GM23338 (cell line): Measurements from ENCODE around the gene RBM34. TPM values are rescaled to one million over a fixed set of nuclear protein-coding genes. Genes with fewer than 3 reads are reported as not detected.

Experiments used
- ATAC-seq: fragments of 200-7000 bp; cut with Tn5 transposase; 3 replicates; pipeline ENCODE4 v1.9.1; 2020
- DNase-seq: peaks from one replicate; pipeline ENCODE4 v3.0.0-alpha.2; 2015; ENCODE audit warnings: low spot score
- H2AFZ ChIP-seq: fragments of 200-600 bp; sonication (generic); 2 replicates; pipeline ENCODE4 v1.8.0; 2016; ENCODE audit warnings: antibody characterized with exemption, mild to moderate bottlenecking, moderate library complexity
- H3F3A ChIP-seq: fragments of 200-600 bp; sonication (generic); replicated peaks from 2 replicates; pipeline ENCODE4 v1.8.0; 2017; ENCODE audit warnings: antibody characterized with exemption, mixed run types, low read depth
- H3K27ac ChIP-seq: fragments of 200-600 bp; sonication (generic); 2 replicates; pipeline ENCODE4 v1.6.1; 2016; ENCODE audit warnings: low read depth
- H3K27me3 ChIP-seq: fragments of 200-600 bp; sonication (generic); 2 replicates; pipeline ENCODE4 v1.8.0; 2016; ENCODE audit warnings: mild to moderate bottlenecking, mixed run types, moderate library complexity; ENCODE audit not compliant: insufficient read depth
- H3K36me3 ChIP-seq: fragments of 200-600 bp; sonication (generic); 2 replicates; pipeline ENCODE4 v1.8.0; 2016; ENCODE audit warnings: mild to moderate bottlenecking; ENCODE audit not compliant: insufficient read depth
- H3K4me1 ChIP-seq: fragments of 200-600 bp; sonication (generic); 2 replicates; pipeline ENCODE4 v1.8.0; 2016; ENCODE audit warnings: mild to moderate bottlenecking, moderate library complexity; ENCODE audit not compliant: insufficient read depth
- H3K4me2 ChIP-seq: fragments of 200-600 bp; sonication (generic); 2 replicates; pipeline ENCODE4 v1.7.1; 2017; ENCODE audit warnings: mixed run types
- H3K4me3 ChIP-seq: fragments of 200-600 bp; sonication (generic); 2 replicates; pipeline ENCODE4 v1.6.1; 2016; ENCODE audit warnings: mixed run types
- H3K79me2 ChIP-seq: fragments of 200-600 bp; sonication (generic); replicated peaks from 2 replicates; pipeline ENCODE4 v1.8.0; 2017; ENCODE audit warnings: mild to moderate bottlenecking; ENCODE audit not compliant: insufficient read depth
- H3K9me2 ChIP-seq: fragments of 200-600 bp; sonication (generic); 2 replicates; pipeline ENCODE4 v1.8.0; 2017; ENCODE audit not compliant: insufficient read depth
- H4K20me1 ChIP-seq: fragments of 200-600 bp; sonication (generic); replicated peaks from 2 replicates; pipeline ENCODE4 v1.8.0; 2017; ENCODE audit warnings: mild to moderate bottlenecking; ENCODE audit not compliant: insufficient read depth
- H3K27ac Mint-ChIP-seq: 2 replicates; pipeline ENCODE4 v1.8.0; 2020; ENCODE audit warnings: inconsistent platforms, mild to moderate bottlenecking, moderate library complexity, mixed read lengths
- H3K27me3 Mint-ChIP-seq: 3 replicates; pipeline ENCODE4 v1.8.0; 2022; ENCODE audit warnings: low read depth, mild to moderate bottlenecking, moderate library complexity, mixed read lengths, inconsistent platforms; ENCODE audit not compliant: insufficient read depth, poor library complexity
- H3K36me3 Mint-ChIP-seq: 3 replicates; pipeline ENCODE4 v1.8.0; 2021; ENCODE audit warnings: low read depth, mild to moderate bottlenecking, inconsistent platforms, moderate library complexity, mixed read lengths
- H3K4me1 Mint-ChIP-seq: 3 replicates; pipeline ENCODE4 v1.8.0; 2020; ENCODE audit warnings: mild to moderate bottlenecking, inconsistent platforms, mixed read lengths
- H3K4me3 Mint-ChIP-seq: 3 replicates; pipeline ENCODE4 v1.8.0; 2021; ENCODE audit warnings: moderate library complexity, mild to moderate bottlenecking, inconsistent platforms, mixed read lengths
- H3K9me3 Mint-ChIP-seq: 3 replicates; pipeline ENCODE4 v1.8.0; 2020; ENCODE audit warnings: moderate library complexity, mild to moderate bottlenecking, inconsistent platforms, mixed read lengths
- CREB1 ChIP-seq: fragments of 250-450 bp; sonication (Bioruptor Pico); IDR thresholded peaks from 2 replicates; pipeline ENCODE4 v1.5.0; 2020; ENCODE audit warnings: low read depth, mild to moderate bottlenecking, moderate library complexity
- CTCF ChIP-seq, 2 experiments: fragments of 200-600 bp in 1 of 2; sonication (generic) in 1 of 2; conservative IDR thresholded peaks; 2 replicates each; pipeline versions ENCODE4 v1.5.1 to v1.6.1; 2016 to 2017; ENCODE audit warnings: antibody characterized with exemption in 2 of 2, low read depth in 2 of 2, mild to moderate bottlenecking in 2 of 2, moderate library complexity in 1 of 2
- ETS1 ChIP-seq: IDR thresholded peaks from 2 replicates; pipeline ENCODE4 v1.6.1; 2016; ENCODE audit warnings: antibody characterized with exemption
- EZH2 ChIP-seq: fragments of 200-600 bp; sonication (generic); IDR thresholded peaks from one replicate; pipeline ENCODE4 v1.8.0; 2017; ENCODE audit warnings: antibody characterized with exemption, mild to moderate bottlenecking, low read depth; ENCODE audit not compliant: unreplicated experiment
- EZH2phosphoT487 ChIP-seq: fragments of 200-600 bp; sonication (generic); IDR thresholded peaks from one replicate; pipeline ENCODE4 v1.8.1; 2018; ENCODE audit warnings: antibody characterized with exemption; ENCODE audit not compliant: unreplicated experiment
- JUNB ChIP-seq: IDR thresholded peaks from one replicate; pipeline ENCODE4 v1.6.1; 2016; ENCODE audit warnings: antibody characterized with exemption; ENCODE audit not compliant: unreplicated experiment
- NANOG ChIP-seq: IDR thresholded peaks from 2 replicates; pipeline ENCODE4 v1.6.1; 2016; ENCODE audit warnings: antibody characterized with exemption, borderline replicate concordance
- POLR2AphosphoS5 ChIP-seq: IDR thresholded peaks from 2 replicates; pipeline ENCODE4 v1.6.1; 2016; ENCODE audit warnings: antibody characterized with exemption, low read depth
- REST ChIP-seq: IDR thresholded peaks from one replicate; pipeline ENCODE4 v1.6.1; 2018; ENCODE audit warnings: antibody characterized with exemption; ENCODE audit not compliant: unreplicated experiment
- STAT1 ChIP-seq: IDR thresholded peaks from one replicate; pipeline ENCODE4 v1.6.1; 2016; ENCODE audit warnings: antibody characterized with exemption; ENCODE audit not compliant: unreplicated experiment
- ZNF114 ChIP-seq: fragments of 250-450 bp; sonication (Bioruptor Pico); IDR thresholded peaks from 2 replicates; pipeline ENCODE4 v1.5.0; 2020; ENCODE audit warnings: mild to moderate bottlenecking, moderate library complexity
- ZNF331 ChIP-seq: fragments of 250-450 bp; sonication (Bioruptor Pico); IDR thresholded peaks from 2 replicates; pipeline ENCODE4 v1.5.0; 2020; ENCODE audit warnings: low read depth, mild to moderate bottlenecking, moderate library complexity
- polyA plus RNA-seq: library from polyadenylated mRNA; unstranded; fragments of >200 nt; fragmentation: Nextera tagmentation; extraction: Ambion mirVana; gene quantifications from 2 replicates; pipeline ENCODE4 v1.2.1, GENCODE V29; 2016
- total RNA-seq: library from RNA; depleted of rRNA; stranded (reverse); fragments of >200 nt; shearing (Covaris generic); gene quantifications from 2 replicates; pipeline ENCODE4 v1.2.3, GENCODE V29; 2014

Gene RBM34
- total and polyA plus RNA-seq, 2 experiments from 2014 or later, result 51.8 to 177 TPM

GRCh38 chr1:235129774-235130570 lies 31.1 kb downstream of the RBM34 start (continued):
- TF ChIP-seq CREB1 (CRISPR knock-in tag) (no peak), REST (no peak)

- Histone ChIP-seq H3K4me1 (peaks cover 24% of the 10 kb centered on the region), H3K79me2 (peaks cover 49% of the 10 kb centered on the region), H3K4me2 (peak within 1 kb of the TSS; percentile 97), H3K27me3 (no peaks in the 10 kb centered on the region), H3K36me3 (peaks cover 22% of the 10 kb centered on the region; the same call in 1 of the 2 replicates), H3K9me2 (no peaks in the 10 kb centered on the region), H2AFZ (peak within 1 kb of the TSS; percentile 7; the same call in 1 of the 2 replicates), H3F3A (0 out of 2 replicates have a peak, but pooled peaks cover 6% of the 10 kb centered on the region), H4K20me1 (peaks cover 40% of the 10 kb centered on the region), H3K4me3 (peak within 1 kb of the TSS; percentile 98), H3K27ac (peak within 1 kb of the TSS; percentile 96)
- H3K27ac Mint-ChIP-seq, result peak within 1 kb of the TSS; percentile 100
- DNase-seq, result peak; percentile 98
- peak; percentile 95 for ATAC-seq
- peaks cover 65% of the 10 kb centered on the region for H3K36me3 Mint-ChIP-seq
- peaks cover 17% of the 10 kb centered on the region for H3K27me3 Mint-ChIP-seq
- H3K4me1 Mint-ChIP-seq, result peaks cover 18% of the 10 kb centered on the region; the same call in 2 of the 3 replicates
- H3K9me3 Mint-ChIP-seq, result no peaks in the 10 kb centered on the region; the same call in 2 of the 3 replicates
- peak within 1 kb of the TSS; percentile 100 for H3K4me3 Mint-ChIP-seq
- TF ChIP-seq STAT1 (no peak), EZH2phosphoT487 (no peak), CREB1 (CRISPR knock-in tag) (peak; percentile 85), EZH2 (no peak), ZNF331 (CRISPR knock-in tag) (no peak), POLR2AphosphoS5 (peak; percentile 94), JUNB (no peak), REST (no peak), NANOG (no peak), ZNF114 (CRISPR knock-in tag) (no peak), ETS1 (peak; percentile 72), CTCF (conservative IDR thresholded peaks at IDR 0.05; ENCODE audit: low read depth in 2 of 2) (0 out of 4 replicates have a peak, but pooled peaks of 1 of the 2 experiments have one; percentile 0)
These were observed 32.4 kb downstream of the RBM34 start, which contains the start of gene TOMM20 for GRCh38 chr1:235128456-235129328. TOMM20 (minus strand) TSS chr1:235128837; CDS start chr1:235128715, 122 bp downstream.
